C4-2B (cell line): ENCODE measurements around the gene TMEM178B.
"Not testable (repeated sequence)": the region's sequence is repeated elsewhere in the genome, so short reads cannot be mapped to it uniquely, and the experiment has no call there.

Experiments
- H3K27ac ChIP-seq: fragments of 450-650 bp; 2 replicates; pipeline ENCODE4 v1.5.1; 2017
- CTCF ChIP-seq: fragments of 450-650 bp; conservative IDR thresholded peaks from 2 replicates; pipeline ENCODE4 v1.5.1; 2017; ENCODE audit warnings: mild to moderate bottlenecking
- ZFX ChIP-seq: fragments of 450-650 bp; IDR thresholded peaks from 2 replicates; pipeline ENCODE4 v1.6.1; 2017

The TMEM178B gene

GRCh38 chr7:141073641-141074161 lies at the start of gene TMEM178B:
TSS of gene TMEM178B (plus strand) at chr7:141074064.
- no peak for TF ChIP-seq CTCF
- no peak for TF ChIP-seq ZFX
- H3K27ac ChIP-seq = no peak within 1 kb of the TSS

- no peak for TF ChIP-seq CTCF
- TF ChIP-seq ZFX = no peak
- no peak overlapping the region for H3K27ac ChIP-seq
These were observed 49.2 kb upstream of the TMEM178B start for GRCh38 chr7:141024668-141025067.

GRCh38 chr7:141027043-141027442 lies 46.8 kb upstream of the TMEM178B start:
- H3K27ac ChIP-seq = no peak overlapping the region
- TF ChIP-seq ZFX = no peak
- TF ChIP-seq CTCF = no peak; the same call in 1 of the 2 replicates

- no peak overlapping the region for H3K27ac ChIP-seq
- TF ChIP-seq ZFX = no peak
- TF ChIP-seq CTCF = no peak
These were observed 45.1 kb upstream of the TMEM178B start for GRCh38 chr7:141028767-141029166.

- not testable (repeated sequence) for H3K27ac ChIP-seq
These were observed 41.1 kb upstream of the TMEM178B start for GRCh38 chr7:141032539-141033323.

- H3K27ac ChIP-seq = not testable (repeated sequence)
These were observed 35.8 kb upstream of the TMEM178B start for GRCh38 chr7:141038100-141038499.

GRCh38 chr7:141039376-141039775 lies 34.5 kb upstream of the TMEM178B start:
- no peak for TF ChIP-seq ZFX
- no peak for TF ChIP-seq CTCF
- no peak overlapping the region for H3K27ac ChIP-seq

GRCh38 chr7:141042222-141043193 lies 31.4 kb upstream of the TMEM178B start:
- TF ChIP-seq CTCF = no peak
- TF ChIP-seq ZFX = no peak

More at GRCh38 chr7:141042222-141043193, 31.4 kb upstream of the TMEM178B start:
- H3K27ac ChIP-seq = no peak overlapping the region
